GM12864 (cell line): ENCODE results near the gene PDGFD.

Experiments
- DNase-seq: peaks from one replicate; pipeline ENCODE4 v3.0.0-alpha.2; 2011; ENCODE audit warnings: low read depth
- H3K4me3 ChIP-seq: 2 replicates; pipeline ENCODE4 v1.5.1; 2011; ENCODE audit warnings: mild to moderate bottlenecking, low read depth, low read length, control low read depth
- TF ChIP-seq, protein P1 (sequence below): IDR thresholded peaks from 2 replicates; pipeline ENCODE4 v1.5.1; 2011; ENCODE audit warnings: low read depth, mild to moderate bottlenecking, moderate library complexity, low read length, control low read depth, inconsistent platforms; ENCODE audit errors: missing control alignments

Gene PDGFD

DNA sequence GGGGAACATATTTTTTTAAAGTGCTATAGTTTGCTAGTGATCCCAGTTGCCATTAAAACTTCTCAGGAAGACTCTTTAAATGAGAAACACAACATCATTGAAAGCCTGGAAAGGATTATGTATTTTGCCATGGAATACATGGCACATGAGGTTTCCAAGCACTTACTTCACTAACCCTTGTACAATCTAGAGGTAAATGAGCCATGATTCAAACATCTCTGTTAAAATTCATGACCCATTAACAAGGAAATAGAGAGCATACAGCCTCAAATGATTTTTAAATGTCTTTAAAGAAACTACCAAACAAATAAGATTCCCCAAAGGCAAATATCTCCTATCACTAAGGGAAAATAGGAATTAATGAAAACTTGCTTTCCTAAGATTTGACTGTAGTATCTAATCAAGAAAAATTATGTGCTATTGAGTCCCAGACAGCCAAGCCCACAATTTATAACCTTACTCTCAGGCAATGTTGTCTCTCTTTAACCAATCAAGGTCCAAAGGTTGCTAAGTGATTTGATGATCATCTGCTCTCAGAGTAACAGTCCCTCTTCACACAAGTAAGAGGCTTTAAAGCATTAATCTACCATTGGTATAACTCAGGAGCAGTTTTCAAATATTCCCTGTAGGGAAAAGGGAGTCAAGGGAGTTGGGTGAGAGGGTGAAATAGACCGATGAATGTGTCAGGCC is 219.6 kb downstream of the PDGFD start:
- TF ChIP-seq, protein P1, sequence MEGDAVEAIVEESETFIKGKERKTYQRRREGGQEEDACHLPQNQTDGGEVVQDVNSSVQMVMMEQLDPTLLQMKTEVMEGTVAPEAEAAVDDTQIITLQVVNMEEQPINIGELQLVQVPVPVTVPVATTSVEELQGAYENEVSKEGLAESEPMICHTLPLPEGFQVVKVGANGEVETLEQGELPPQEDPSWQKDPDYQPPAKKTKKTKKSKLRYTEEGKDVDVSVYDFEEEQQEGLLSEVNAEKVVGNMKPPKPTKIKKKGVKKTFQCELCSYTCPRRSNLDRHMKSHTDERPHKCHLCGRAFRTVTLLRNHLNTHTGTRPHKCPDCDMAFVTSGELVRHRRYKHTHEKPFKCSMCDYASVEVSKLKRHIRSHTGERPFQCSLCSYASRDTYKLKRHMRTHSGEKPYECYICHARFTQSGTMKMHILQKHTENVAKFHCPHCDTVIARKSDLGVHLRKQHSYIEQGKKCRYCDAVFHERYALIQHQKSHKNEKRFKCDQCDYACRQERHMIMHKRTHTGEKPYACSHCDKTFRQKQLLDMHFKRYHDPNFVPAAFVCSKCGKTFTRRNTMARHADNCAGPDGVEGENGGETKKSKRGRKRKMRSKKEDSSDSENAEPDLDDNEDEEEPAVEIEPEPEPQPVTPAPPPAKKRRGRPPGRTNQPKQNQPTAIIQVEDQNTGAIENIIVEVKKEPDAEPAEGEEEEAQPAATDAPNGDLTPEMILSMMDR: no peak
- no peak for DNase-seq
- no peak overlapping the region for H3K4me3 ChIP-seq

DNA sequence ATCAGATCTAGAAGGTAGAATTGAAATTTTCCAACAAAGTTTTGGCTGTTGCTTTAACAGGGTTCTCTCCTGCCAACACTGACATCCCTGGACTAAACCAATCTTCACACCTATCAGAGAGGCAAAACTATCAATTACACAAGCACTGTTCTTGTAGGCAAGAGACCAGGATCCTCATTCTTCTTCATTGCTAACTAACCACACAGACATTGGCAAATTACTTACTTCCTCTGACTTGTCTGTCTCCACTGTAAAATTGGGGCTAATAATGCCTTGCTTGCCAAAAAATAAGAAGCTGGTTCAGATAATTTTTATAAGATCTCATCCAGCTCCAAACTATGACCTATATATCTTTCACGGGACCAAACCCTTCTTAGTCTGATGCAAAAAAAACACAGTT is 221.3 kb downstream of the PDGFD start:
- no peak overlapping the region for H3K4me3 ChIP-seq
- TF ChIP-seq, protein P1: no peak
- no peak for DNase-seq

- TF ChIP-seq, protein P1: no peak
- no peak for DNase-seq
These were observed 223.4 kb downstream of the PDGFD start for GRCh38 chr11:103940551-103940950.

DNA sequence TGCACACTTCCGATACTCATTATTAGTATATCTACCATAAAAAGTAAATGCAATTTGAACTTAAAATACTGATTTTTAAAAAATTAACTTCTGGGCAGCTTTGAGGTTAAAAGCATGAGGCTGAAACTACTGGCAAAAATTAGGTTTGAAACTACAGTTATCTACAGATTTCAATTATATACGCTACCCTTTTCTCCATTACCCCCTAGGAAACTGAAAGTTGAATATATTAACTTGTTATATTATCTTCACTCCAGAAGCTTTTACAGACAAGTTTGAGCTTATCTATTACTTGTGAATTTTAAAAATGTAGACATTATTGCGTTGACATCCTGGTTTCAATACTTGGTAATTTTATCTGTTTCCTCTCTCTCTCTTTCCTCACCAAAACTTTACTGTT is 224.3 kb downstream of the PDGFD start:
- no peak overlapping the region for H3K4me3 ChIP-seq
- TF ChIP-seq, protein P1: no peak
- no peak for DNase-seq

More at GRCh38 chr11:103940551-103940950, 223.4 kb downstream of the PDGFD start:
- H3K4me3 ChIP-seq: no peak overlapping the region

- TF ChIP-seq, protein P1: no peak
- H3K4me3 ChIP-seq: no peak overlapping the region
- no peak for DNase-seq
These were observed 227.9 kb downstream of the PDGFD start for GRCh38 chr11:103936059-103936458.

GRCh38 chr11:103935219-103935618 is 228.7 kb downstream of the PDGFD start:
- no peak overlapping the region for H3K4me3 ChIP-seq
- no peak for DNase-seq
- TF ChIP-seq, protein P1: no peak
